ENCODE measurements around the gene RPS19BP1. TPM values are rescaled to one million over a fixed set of nuclear protein-coding genes. Genes with fewer than 3 reads are reported as not detected.

Gene RPS19BP1
- total RNA-seq, 1 donor from 2014 or later = 43.7 TPM

GRCh38 chr22:39481054-39481453, 51.5 kb downstream of the RPS19BP1 start:
- intact Hi-C loops (cut with DNase I) = no loop called here
- DNase-seq (ENCODE audit: low spot score) = no peak

GRCh38 chr22:39480557-39480956, 52.0 kb downstream of the RPS19BP1 start:
- no peak for DNase-seq (ENCODE audit: low spot score)
- intact Hi-C loops (cut with DNase I) = no loop called here

GRCh38 chr22:39479254-39479653, 53.3 kb downstream of the RPS19BP1 start:
- intact Hi-C loops (cut with DNase I) = no loop called here
- DNase-seq (ENCODE audit: low spot score) = no peak

Other genes with a start within 250 kb of the RPS19BP1 start
- 317 TPM for gene RPL3, start 213.1 kb downstream of the RPS19BP1 start, total RNA-seq
- 41.1 TPM for gene SYNGR1, start 182.8 kb downstream of the RPS19BP1 start, total RNA-seq
- gene TAB1, start 133.0 kb downstream of the RPS19BP1 start, total RNA-seq = 20.6 TPM
- gene MGAT3, start 75.7 kb downstream of the RPS19BP1 start, total RNA-seq = 24.1 TPM
- 19.4 TPM for gene MIEF1, start 30.5 kb downstream of the RPS19BP1 start, total RNA-seq
- gene ATF4, start 12.2 kb downstream of the RPS19BP1 start, total RNA-seq = 177 TPM
- 0.03 TPM for gene CACNA1I, start 38.0 kb upstream of the RPS19BP1 start, total RNA-seq